HG02759 (cell line): ENCODE measurements around the gene PAK1.
A peak's percentile ranks its signal among the peaks of the same experiment; 100 is the strongest.

Experiments used
- ATAC-seq: cut with Tn5 transposase; IDR thresholded peaks from one replicate; pipeline ENCODE4 v1.9.1; 2021; ENCODE audit warnings: mild to moderate bottlenecking, moderate library complexity; ENCODE audit not compliant: unreplicated experiment

The PAK1 gene

DNA sequence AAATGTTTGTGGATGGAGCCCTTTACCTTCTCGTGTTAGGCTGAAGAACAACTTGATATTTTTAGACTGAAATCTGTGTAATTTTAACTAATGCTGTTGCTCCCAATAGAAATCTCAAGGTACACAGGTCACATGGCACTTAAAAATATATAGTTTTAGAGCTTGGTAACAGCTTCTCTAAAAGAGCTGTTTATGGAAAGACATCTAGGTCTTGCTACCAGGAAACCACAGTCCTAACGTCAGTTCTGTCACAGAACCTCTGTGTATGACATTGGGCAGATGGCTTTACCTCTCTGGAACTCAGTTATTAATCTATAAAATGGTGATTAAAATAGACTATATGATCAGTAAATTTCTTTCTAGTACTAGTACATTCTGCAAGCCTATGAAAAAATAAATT, 35.4 kb downstream of the PAK1 start:
- peak; percentile 52 for ATAC-seq

DNA sequence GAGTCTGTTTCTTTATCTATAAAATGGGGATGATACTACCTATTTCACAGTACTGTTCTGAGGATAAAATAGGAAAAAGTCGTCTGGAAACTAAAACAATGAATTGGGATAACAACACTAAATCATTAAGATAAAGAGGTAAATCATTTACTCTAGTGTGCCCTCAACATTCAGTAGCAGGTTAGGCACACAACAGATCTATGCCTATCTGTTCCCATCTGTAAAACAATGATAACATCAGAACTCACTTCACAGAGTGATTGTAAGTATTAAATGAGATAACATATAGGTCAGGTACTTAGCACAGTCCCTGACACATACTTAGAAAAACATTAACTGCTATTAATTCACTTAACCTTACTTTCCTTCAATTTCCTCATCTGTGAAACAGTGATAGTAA, 36.9 kb downstream of the PAK1 start:
- no peak for ATAC-seq

DNA sequence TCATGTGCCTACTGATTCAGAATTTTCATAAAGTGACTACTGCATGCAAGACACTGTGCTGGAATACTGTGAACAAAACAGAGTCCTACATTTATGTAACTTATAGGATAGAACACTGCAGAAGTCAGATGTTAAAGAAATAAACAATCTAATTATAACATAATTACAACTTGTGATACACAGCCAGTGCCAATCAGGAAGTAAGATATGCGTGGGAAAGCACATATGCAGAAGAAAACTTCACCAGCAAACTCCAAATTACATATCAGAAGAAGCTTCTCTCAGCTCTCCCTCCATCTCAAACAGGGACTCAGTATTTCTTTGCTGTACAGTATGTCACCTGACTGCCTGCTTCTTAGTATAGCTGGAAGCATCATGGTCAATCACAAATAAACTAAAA, 37.4 kb downstream of the PAK1 start:
- ATAC-seq = no peak

DNA sequence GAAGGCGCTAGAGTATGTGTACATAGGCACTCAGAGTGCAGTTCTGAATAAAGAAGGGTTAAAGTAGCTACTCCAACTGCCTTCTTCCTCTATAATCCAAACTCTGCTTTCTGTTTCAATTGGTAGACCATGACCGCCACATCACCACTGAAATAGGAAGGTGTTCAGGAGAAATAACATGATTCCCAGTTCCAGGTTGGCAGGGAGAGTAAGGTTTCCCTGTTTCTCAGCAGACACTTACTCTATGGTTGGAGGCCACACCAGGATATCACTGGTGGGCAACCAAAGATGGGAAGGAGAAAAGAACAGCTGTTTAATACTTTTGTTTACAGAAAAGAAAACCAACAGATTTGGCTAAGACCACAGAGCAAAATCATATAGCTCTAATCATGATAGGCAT, 37.9 kb downstream of the PAK1 start:
- ATAC-seq = no peak

DNA sequence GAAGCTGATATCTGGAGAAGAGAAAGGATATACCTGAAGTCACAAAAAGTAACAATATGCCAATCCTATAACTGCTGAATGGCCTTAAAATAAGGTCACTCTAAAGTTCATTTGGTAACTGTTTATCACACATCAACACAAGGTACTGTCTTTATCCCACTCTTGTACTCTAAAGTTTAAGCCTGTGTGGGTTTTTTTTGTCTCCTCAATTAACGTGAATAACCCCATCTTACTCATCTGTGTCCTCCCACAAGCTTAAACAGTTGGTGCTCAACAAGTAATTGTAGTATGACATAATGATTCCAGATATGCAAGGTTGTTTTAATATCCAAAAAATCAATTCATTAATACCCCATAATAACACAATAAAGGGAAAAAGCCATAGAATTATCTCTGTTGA, 42.1 kb downstream of the PAK1 start:
- no peak for ATAC-seq

DNA sequence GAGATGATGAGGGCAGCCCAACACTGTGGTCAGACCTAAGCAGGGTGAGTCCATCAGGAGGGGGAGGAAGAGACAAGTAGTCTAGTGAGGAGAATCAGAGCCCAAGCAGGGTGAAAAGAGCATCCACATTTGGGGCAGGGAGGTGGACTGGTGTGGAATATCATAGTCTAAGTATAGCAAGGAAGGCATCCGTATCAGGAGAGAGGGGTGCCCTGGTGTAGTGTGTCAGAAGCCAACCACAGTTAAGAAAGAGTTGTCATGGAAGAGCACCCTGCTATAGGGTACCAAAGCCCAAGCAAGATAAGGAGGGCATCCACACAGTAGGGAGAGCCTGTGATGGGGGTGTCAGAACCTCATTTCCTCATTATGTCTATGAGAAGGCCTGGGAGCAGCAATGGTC, 45.3 kb downstream of the PAK1 start:
- no peak for ATAC-seq

DNA sequence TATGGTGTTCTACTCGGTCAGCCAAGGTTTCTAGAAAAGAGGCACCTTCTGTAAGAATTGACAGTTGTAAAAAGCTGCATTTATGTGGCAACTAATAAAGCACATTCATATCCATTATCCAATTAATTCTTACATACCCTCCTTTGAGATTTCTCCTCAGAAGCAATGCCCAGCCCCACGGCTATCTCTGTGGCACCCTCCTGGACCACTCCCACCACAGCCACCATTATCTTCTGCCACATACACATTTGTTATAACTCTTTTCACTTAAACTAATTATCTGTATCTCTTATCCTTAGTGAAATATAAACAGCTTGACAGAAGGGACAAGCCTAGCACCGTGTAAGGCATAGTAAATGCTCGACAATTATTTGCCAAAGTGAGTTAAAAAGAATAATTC, 48.5 kb downstream of the PAK1 start:
- ATAC-seq = no peak

DNA sequence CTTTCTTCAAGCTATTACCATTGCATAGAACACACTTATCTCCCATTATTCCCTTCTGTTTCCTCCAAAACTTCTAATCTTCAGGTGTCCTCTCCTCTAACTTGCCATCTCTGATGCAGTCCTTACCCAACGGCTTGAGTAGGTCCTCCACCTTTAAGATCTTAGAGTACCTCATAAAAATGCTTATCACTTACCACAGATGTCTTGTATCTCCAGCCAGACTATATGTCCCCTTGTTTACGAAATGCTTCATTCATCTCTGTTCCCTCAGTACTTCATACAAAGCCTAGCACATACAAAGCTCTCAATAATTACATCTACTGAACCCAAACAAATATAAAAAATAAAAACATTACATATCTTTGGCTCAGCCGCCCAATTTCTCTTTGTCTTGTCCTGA, 49.2 kb downstream of the PAK1 start:
- ATAC-seq = no peak

DNA sequence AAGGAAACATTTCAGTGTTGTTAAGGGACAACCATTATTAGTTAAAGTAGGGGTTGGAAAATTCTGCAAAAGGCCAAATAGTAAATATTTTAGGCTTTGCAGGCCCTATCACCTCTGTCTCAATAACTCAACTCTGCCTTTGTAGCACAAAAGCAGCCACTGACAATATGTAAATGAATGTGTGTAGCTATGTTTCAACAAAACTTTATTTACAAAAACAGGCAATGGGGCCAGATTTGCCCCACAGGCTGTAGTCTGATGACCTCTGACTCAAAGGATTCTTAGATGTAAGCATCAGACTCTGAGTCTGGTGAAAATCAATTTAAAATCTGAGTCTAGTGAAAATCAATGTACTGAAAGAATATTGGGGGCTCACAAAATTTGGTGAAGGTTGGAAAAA, 50.3 kb downstream of the PAK1 start:
- ATAC-seq = no peak

DNA sequence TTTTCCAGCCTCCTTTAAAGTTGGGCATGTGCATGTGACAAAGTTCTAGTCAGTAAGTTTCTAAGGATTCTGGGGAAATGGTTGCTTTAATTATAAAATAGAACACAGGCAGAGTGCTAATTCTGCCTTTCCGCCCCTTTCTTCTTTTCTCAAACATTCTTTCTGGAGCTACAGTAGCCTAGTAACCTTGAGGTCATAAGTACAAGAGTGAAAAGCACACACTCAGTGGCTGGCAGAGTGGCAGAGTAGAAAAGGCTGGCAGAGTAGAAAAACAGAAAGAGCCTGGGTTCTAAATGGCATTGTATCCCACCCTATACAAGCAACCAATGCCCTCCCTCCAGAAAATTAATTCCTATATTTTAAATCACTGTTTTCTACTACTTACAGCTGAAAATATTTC, 51.2 kb downstream of the PAK1 start:
- no peak for ATAC-seq

DNA sequence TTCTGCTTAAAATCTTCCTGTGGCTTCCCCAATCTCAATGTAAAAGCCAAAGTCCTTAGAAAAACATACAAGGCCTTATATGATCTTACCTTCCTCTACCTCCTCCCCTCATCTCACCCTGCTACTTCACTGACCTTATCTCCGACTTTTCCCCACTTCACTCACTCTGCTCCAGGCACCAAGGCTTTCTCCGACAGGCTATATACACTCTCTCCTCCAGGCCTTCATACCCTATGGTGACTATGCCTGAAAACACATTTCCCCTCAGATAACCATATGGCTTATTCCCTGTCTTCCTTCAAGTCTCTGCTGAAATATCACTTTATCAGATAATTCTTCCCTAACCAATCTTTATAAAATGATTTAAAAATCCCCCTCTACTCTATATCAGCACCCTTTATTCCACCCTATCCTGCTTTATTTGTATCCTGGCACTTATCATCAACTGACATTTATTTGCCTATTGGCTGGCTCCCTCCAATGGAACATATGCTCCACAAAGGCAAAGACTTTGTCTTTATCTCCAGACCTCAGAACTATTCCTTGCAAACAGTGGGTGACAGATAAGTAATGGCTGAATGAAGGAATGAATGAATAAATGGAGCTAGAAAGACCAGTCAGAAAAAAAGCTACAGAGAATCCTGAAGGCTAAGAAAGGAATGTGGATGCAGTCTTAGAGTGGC, 52.7 kb downstream of the PAK1 start:
- no peak for ATAC-seq

DNA sequence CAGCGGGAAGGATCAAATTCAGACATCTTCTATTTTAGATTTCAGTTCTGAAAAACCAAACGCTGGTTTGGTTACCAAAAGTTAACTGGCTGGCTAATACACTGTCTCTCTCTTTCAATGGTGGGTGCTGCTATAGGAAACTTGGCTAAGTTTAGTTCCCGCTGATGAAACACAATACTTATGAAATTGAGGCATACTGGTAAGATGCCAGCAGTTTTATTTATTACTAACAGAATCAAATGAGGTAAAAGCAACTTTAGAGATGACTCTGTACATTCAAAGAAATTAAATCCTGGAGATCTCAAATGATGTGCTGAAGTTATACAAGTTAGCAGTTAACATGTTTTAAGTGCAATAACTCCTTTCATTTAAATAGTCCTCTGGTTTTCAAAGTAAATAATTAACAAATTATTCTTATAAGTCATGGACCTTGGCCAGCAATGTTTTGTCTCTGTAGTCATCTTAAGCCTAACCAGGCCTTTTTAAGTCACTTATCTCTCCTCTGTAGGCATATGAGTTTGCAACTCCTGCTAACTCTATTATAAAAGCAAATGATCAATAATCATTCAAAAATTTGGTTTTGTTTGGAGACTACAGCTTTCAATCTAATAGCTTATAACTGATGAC, 54.8 kb downstream of the PAK1 start:
- ATAC-seq = no peak

DNA sequence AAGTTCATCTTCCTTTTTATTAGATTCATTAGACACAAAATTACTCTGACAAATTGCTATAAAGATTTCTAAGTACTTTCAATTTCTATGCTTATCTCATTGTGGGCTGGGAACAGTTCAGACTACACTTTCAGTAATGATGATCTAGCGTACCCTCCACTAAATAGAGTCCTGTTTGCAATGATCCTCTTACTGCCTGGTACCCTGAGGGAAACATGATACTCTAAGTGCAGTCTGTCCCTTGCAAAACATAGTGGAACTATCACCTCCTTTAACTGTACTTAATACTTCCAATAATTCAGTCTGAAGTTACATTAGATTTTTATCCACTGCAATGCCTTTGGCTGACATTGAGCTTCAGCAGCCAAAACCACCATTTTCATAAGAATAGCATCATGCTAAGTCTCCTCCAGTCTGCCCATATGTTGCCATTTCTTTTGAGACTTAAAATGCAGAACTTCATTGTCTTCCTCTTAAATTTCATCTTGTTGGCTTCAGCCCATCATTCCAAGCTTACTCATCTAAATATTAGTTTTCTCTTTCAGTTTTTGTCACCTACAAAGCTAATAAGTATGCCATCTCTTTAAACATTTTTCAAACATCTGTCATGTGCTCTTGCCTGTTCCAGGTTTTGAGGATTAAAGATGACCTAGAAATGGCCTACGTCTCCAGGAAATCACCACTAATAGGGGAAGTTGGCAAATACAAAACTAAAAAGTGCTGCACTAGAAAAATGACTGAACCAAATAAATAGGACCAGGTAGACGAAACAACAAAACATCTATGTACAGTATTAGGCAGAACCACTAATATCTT, 55.5 kb downstream of the PAK1 start:
- no peak for ATAC-seq

DNA sequence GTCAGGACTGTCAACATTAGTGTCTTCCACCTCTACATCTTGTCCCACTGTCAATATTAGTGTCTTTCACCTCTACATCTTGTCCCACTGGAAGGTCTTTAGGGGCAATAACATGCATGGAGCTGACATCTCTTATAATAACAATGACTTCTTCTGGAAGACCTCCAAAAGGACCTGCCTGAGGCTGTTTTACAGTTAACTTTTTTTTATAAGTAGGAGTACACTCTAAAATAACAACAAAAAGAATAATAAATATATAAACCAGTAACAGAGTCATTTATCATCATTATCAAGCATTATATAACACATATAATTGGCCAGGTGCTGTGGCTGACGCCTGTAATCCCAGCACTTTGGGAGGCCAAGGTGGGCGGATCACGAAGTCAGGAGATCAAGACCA, 57.5 kb downstream of the PAK1 start:
- ATAC-seq = no peak

DNA sequence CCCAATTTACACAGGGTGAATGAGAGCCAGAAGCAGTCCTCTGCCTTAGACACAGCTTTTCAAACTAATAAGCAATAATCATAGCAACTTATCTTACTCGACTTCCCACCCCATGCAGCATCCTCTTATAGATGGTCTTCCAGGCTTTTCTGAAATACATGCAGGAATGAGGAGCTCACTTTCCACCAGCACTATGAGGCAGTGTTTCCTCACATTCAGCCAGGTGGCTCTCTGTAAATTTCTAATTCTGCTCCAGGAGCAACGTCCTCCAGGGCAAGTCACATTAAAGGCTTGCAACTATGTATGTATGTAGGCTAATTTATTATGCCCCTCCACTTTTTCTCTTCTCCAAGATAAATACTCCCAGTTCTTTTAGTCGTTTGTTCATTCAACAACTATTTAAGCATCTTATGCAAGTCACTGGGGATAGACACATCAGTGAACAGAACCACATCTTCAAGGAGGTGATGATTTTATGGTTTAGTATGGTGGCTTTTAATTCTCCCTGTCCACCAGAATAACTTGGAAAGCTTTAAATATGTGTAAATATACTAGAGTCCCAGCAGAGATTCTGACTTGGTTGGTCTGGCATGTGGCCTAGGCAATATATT, 59.9 kb downstream of the PAK1 start:
- ATAC-seq = no peak

DNA sequence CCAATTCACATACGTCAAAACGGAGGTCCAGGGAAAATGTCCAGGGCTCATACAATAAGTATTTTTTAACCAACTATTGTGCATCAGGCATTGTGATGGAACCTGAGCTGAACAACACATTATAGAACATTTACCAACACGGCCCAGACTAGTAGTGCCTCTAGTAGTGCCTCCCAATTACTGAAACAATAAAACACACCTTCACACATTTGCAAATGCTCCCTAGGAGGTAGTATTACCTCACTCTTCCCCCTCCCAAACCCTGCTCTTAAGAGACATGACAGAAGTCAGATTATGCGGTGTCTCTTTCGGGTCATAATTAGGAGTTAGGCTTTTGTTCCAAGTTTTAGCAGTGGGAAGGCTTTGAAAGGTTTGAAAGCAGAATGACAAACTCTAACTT, 61.1 kb downstream of the PAK1 start:
- no peak for ATAC-seq

DNA sequence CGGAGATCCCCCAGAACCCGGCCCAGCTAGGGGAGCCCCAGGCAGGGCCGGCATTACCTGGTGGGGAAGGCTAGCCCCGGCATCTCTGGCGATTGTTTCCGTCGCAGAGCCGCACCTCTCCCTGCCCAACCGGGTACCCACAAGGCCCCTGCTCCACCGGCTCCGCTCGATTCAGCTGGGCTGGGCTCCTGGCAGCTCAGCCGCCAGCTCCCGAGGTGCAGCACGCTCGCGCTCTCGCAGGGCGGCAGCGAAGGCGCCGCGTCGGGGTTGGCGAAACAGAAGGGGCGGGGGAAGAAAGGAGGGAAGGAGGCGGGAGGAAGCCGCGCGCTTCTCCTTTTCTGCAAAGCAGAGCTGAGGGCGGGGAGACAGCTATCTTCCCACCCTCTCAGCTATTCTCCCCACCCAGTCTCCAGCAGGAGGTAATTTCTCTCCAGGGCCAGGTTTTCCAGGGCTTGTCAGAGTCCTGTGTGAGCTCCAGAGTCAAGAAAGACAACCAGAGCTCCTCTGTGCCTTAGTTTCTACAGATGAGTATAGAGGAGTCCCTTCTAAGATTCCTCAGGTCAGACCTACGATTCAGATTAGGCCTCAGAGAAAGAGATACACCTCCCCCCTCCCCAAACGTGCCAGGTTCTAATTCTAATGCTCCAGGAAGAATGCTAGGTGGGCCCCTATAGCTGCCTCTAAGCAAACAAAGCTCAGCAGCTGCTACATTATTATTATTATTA, 62.0 kb downstream of the PAK1 start:
- ATAC-seq = peak; percentile 92

DNA sequence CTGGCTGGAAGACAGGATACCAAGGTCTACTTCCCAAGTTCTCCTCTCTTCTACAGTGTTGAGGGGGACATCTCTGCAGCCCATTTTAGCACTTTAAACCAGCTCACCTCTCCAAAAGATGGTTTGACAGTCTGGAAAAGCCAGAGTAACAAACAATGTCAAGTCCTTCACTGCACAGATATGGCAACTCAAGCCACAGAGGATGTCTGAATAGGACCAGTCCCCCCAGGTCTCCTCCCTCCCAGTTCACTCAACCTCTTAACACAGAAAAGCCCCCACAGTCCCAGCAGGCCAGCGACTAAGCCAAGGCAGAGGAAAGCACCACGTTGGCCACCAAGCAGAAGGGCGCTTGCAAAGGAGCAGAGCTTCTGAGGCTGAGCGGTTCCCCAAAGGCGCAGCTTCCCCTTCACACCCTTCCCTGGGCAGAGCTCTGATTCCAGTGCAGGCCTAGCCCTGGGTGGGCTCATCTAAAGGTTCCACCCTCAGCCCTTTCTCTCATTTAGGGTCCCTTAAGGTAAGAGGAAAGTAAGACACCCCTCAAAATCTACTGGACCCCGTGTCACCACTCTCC, 62.7 kb downstream of the PAK1 start:
- ATAC-seq = peak; percentile 55

DNA sequence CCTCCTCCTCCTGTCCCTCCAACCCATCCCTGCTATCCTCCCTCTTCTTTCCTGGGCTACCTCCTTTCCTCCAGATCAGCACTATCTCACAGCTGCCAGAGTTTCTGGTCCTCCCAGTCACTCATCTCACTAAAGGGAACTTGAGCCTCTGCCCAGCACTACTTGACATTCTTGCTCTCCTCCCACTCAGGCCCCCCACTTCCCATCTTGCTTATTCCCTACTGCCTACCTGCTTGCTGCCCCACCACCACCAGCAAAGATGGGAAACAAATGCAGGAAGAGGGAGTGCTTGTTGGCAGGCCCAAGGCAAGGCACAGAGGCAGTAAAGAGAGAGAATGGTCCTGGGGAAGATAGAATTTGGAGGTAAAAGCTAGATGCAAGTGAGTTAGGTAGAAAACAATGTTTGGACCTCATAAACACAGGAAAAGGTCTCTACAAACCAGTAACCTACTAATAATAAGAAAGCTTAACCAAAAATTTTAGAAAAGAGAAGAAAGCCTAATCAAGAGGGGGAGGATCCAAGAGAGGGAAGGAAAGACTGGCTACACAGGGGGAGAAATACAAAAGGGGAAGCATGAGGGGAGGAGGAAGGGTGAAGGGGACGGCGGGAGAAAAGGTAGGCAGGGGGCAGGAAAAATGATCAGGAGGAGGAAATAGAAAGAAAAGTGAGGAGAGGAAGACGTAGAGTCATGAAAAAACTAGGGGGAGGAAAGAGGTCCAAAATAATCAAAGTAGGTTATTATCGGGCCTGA, 63.6 kb downstream of the PAK1 start:
- no peak for ATAC-seq

DNA sequence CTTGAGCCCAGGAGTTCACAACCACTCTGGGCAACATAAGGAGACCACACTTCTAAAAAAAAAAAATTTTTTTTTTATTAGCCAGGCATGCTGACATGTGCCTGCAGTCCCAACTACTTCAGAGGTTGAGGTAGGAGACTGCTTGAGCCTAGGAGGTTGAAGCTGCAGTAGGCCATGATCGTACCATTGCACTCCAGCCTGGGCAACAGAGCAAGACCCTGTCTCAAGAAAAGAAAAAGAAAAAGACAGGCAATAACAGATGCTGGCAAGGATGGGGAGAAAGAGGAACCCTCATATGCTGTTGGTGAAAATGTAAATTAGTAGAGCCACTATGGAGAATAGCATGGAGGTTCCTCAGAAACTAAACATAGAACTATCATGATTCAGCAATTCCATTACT, 64.8 kb downstream of the PAK1 start:
- no peak for ATAC-seq
